Liver (tissue), 3 donors: Measurements from ENCODE around the gene SS18L1.

Source experiments
- EGR1 ChIP-seq, 2 donors: IDR thresholded peaks; 2 replicates each; pipeline ENCODE4 v1.6.1; 2016 to 2018; ENCODE audit warnings: antibody characterized with exemption in 2 of 2, low read depth in 2 of 2
- GABPA ChIP-seq, 2 donors: IDR thresholded peaks in 1 of 2; conservative IDR thresholded peaks in 1 of 2; 2 replicates each; pipeline ENCODE4 v1.6.1; 2016; ENCODE audit warnings: antibody characterized with exemption in 2 of 2, mild to moderate bottlenecking in 1 of 2, moderate library complexity in 1 of 2
- JUND ChIP-seq, 2 donors: IDR thresholded peaks; 2 replicates each; pipeline ENCODE4 v1.6.1; 2016; ENCODE audit warnings: antibody characterized with exemption in 2 of 2
- RAD21 ChIP-seq, 2 donors: IDR thresholded peaks; 2 replicates each; pipeline ENCODE4 v1.6.1; 2016; ENCODE audit warnings: antibody characterized with exemption in 2 of 2, mild to moderate bottlenecking in 2 of 2
- RXRA ChIP-seq, 2 donors: IDR thresholded peaks; 2 replicates each; pipeline ENCODE4 v1.6.1; 2017 to 2018; ENCODE audit warnings: antibody characterized with exemption in 2 of 2, mild to moderate bottlenecking in 1 of 2
- SP1 ChIP-seq: IDR thresholded peaks from 2 replicates; pipeline ENCODE4 v1.6.1; 2018; ENCODE audit warnings: antibody characterized with exemption, mild to moderate bottlenecking
- TAF1 ChIP-seq: conservative IDR thresholded peaks from 2 replicates; pipeline ENCODE4 v1.6.1; 2016; ENCODE audit warnings: antibody characterized with exemption, mild to moderate bottlenecking
- YY1 ChIP-seq: IDR thresholded peaks from 2 replicates; pipeline ENCODE4 v1.6.1; 2016; ENCODE audit warnings: antibody characterized with exemption, mild to moderate bottlenecking
- TF ChIP-seq, protein P1 (sequence below): fragments of 150-350 bp; IDR thresholded peaks from 2 replicates; pipeline ENCODE4 v1.5.1; 2017; ENCODE audit warnings: improper control_type of control experiment, low read depth, low read length; ENCODE audit not compliant: missing input control
- TF ChIP-seq, protein P2 (sequence below): IDR thresholded peaks from 2 replicates; pipeline ENCODE4 v1.6.1; 2016; ENCODE audit warnings: antibody characterized with exemption, mild to moderate bottlenecking
- TF ChIP-seq, protein P3 (sequence below): IDR thresholded peaks from 2 replicates; pipeline ENCODE4 v1.6.1; 2016; ENCODE audit warnings: antibody characterized with exemption
- TF ChIP-seq, protein P4 (sequence below): IDR thresholded peaks from 2 replicates; pipeline ENCODE4 v1.6.1; 2016; ENCODE audit warnings: antibody characterized with exemption
- donor health status: healthy.
- donor health status: healthy.

DNA sequence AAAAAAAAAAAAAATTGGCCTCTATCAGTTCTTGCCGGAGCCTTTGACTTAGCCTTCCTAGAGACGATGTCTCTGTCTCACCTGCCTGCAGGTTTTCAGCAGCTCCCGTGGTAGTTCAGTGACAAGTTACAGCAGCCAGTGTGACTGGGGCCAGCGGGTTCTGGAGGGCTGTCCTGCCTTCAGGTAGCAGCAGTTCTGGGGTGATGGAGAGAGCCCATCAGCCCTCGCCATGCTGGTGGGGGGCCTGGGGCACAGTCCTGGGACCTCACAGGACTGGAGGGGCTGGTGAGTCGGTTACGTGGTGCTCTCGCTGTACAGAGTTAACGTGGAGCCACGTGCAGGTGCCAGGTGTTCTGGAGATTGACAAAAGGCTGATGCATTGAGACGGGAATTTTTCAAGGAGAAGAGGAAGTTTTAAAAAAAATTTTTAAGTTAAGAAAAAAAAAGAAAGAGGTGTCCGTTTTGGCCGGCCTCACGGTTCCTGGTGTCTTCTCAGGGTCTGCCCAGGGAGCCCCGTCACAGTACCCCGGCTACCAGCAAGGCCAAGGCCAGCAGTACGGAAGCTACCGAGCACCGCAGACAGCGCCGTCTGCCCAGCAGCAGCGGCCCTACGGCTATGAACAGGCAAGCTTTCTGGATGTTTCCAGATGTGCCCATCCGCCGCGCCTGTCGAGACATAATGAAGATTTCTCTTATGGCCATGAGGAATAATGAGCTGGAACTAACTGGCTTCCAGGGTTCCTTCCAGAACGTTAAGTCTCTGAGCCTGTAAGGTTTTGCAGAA, 30.6 kb downstream of the SS18L1 start:
- TF ChIP-seq, protein P1, sequence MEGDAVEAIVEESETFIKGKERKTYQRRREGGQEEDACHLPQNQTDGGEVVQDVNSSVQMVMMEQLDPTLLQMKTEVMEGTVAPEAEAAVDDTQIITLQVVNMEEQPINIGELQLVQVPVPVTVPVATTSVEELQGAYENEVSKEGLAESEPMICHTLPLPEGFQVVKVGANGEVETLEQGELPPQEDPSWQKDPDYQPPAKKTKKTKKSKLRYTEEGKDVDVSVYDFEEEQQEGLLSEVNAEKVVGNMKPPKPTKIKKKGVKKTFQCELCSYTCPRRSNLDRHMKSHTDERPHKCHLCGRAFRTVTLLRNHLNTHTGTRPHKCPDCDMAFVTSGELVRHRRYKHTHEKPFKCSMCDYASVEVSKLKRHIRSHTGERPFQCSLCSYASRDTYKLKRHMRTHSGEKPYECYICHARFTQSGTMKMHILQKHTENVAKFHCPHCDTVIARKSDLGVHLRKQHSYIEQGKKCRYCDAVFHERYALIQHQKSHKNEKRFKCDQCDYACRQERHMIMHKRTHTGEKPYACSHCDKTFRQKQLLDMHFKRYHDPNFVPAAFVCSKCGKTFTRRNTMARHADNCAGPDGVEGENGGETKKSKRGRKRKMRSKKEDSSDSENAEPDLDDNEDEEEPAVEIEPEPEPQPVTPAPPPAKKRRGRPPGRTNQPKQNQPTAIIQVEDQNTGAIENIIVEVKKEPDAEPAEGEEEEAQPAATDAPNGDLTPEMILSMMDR: no peak
- TF ChIP-seq, protein P2, sequence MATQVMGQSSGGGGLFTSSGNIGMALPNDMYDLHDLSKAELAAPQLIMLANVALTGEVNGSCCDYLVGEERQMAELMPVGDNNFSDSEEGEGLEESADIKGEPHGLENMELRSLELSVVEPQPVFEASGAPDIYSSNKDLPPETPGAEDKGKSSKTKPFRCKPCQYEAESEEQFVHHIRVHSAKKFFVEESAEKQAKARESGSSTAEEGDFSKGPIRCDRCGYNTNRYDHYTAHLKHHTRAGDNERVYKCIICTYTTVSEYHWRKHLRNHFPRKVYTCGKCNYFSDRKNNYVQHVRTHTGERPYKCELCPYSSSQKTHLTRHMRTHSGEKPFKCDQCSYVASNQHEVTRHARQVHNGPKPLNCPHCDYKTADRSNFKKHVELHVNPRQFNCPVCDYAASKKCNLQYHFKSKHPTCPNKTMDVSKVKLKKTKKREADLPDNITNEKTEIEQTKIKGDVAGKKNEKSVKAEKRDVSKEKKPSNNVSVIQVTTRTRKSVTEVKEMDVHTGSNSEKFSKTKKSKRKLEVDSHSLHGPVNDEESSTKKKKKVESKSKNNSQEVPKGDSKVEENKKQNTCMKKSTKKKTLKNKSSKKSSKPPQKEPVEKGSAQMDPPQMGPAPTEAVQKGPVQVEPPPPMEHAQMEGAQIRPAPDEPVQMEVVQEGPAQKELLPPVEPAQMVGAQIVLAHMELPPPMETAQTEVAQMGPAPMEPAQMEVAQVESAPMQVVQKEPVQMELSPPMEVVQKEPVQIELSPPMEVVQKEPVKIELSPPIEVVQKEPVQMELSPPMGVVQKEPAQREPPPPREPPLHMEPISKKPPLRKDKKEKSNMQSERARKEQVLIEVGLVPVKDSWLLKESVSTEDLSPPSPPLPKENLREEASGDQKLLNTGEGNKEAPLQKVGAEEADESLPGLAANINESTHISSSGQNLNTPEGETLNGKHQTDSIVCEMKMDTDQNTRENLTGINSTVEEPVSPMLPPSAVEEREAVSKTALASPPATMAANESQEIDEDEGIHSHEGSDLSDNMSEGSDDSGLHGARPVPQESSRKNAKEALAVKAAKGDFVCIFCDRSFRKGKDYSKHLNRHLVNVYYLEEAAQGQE: no peak
- TF ChIP-seq EGR1 (IDR thresholded peaks at IDR 0.05; ENCODE audit: low read depth in 2 of 2) (no peak), RAD21 (IDR thresholded peaks at IDR 0.05) (no peak), RXRA (IDR thresholded peaks at IDR 0.05) (no peak), GABPA (IDR thresholded peaks at IDR 0.05 in 1 of 2, conservative IDR thresholded peaks at IDR 0.05 in 1 of 2) (no peak), YY1 (no peak), JUND (IDR thresholded peaks at IDR 0.05) (no peak), SP1 (no peak), TAF1 (no peak)
- TF ChIP-seq, protein P3, sequence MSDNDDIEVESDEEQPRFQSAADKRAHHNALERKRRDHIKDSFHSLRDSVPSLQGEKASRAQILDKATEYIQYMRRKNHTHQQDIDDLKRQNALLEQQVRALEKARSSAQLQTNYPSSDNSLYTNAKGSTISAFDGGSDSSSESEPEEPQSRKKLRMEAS: no peak
- TF ChIP-seq, protein P4, sequence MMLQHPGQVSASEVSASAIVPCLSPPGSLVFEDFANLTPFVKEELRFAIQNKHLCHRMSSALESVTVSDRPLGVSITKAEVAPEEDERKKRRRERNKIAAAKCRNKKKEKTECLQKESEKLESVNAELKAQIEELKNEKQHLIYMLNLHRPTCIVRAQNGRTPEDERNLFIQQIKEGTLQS: no peak
